Stimulated activated CD4-positive, alpha-beta T cell treated with anti-CD3 and anti-CD28 coated beads, Interleukin-15, amount 100 ng/mL, for 24 hours (primary cell): ENCODE data around the gene CCDC137.
A peak's percentile ranks its signal among the peaks of the same experiment; 100 is the strongest.

ENCODE experiments used
- DNase-seq: peaks from one replicate; pipeline ENCODE4 v3.0.0-alpha.2; 2020

CCDC137 gene

DNA sequence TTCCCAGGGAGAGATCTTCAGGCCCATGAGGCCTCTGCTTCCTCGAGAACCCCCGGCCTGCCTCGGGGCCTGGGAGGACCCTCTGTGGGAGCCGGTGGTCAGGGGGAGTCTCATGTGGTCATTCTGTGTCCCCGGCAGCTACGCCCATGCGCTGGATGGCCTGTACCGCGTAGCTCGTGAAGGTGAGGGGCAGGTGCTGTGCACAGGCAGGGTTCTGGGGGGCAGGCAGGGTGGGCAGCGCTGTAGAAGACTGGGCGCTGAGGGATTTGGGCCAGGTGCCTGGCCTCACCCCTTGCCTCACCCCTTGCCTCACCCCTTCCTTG, 50.1 kb downstream of the CCDC137 start:
- no peak for DNase-seq

DNA sequence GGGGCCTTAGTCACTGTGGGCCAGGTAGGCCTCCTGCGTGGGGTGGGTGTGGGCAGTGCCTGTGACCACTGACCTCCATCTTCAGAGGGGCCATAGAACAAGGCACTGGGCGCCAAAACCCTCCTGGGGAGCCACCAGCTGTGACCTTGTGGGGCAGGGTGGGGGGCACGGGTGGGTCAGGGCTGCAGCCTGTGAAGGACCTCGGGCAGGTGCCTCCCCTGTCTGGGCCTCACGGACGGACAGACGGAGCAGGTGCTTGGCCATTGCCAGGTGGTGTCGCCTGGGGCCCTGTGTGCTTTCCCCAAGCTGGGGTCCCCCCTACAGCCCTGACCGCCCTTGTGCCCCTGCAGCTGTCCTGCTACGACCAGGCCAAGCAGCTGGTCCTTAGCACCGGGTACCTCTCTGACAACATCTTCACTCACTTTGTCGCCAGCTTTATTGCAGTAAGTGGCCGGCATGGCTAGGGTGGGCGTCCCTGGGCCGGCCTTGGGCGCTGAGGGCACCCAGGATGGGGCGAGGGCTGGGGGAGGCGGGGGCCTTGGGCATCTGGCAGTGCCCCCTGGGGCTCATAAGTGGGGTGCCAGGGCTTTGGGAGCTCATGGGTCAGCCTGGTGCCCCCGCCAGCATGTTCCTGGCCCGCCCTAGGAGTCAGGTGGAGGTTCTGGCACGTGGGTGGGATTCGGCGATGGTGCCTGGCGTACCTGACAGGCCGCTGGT, 50.7 kb downstream of the CCDC137 start:
- peak; percentile 2 for DNase-seq

DNA sequence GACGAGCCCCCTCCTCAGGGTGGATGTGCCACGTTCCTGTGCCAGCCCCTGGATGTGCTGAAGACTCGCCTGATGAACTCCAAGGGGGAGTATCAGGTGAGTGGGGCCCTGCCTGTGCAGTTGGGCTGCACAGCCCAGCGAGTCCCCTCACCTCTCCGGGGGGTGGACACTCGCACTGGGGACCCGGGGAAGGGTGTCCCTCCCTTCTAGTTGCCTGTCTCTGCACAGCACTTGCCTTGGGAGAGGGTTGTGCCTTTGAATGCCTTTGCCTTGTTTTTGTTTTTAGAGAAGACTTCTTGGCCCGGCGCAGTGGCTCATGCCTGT, 51.2 kb downstream of the CCDC137 start:
- no peak for DNase-seq

DNA sequence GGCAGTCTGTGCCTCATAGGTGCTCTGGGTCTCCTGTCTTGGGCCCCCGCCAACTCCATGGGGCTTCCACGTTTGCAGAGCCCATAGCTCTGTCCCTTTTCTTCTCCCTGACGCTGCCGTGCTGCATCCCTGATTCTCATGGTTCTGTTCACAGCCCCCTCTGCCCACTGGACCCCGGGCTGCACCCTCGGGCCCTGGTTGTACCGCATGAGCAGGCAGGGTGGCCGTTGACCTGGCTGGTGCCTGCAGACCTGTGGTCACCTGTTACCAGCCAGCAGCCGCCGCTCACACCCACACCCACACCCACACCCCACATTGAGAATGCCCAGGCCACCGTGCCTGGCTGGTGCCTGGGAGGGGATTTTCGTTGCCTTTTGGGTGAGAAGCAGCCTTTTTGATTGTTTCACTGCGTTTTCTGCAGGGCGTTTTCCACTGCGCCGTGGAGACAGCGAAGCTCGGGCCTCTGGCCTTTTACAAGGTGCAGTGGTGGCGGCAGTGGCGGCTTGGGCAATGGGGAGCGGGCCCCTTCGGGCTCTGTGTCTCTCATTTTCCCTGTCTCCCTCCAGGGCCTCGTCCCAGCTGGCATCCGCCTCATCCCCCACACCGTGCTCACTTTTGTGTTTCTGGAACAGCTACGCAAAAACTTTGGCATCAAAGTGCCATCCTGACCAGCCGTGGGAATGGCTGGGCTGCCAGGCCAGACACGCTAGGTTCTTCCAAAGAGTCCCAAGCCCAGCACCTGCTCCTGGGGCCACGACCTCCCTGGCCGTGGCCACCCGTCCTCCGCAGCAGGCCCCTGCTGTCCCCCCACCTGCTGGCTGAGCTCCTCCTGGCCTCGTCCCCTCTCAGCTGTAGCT, 53.1 kb downstream of the CCDC137 start:
- peak; percentile 4 for DNase-seq

DNA sequence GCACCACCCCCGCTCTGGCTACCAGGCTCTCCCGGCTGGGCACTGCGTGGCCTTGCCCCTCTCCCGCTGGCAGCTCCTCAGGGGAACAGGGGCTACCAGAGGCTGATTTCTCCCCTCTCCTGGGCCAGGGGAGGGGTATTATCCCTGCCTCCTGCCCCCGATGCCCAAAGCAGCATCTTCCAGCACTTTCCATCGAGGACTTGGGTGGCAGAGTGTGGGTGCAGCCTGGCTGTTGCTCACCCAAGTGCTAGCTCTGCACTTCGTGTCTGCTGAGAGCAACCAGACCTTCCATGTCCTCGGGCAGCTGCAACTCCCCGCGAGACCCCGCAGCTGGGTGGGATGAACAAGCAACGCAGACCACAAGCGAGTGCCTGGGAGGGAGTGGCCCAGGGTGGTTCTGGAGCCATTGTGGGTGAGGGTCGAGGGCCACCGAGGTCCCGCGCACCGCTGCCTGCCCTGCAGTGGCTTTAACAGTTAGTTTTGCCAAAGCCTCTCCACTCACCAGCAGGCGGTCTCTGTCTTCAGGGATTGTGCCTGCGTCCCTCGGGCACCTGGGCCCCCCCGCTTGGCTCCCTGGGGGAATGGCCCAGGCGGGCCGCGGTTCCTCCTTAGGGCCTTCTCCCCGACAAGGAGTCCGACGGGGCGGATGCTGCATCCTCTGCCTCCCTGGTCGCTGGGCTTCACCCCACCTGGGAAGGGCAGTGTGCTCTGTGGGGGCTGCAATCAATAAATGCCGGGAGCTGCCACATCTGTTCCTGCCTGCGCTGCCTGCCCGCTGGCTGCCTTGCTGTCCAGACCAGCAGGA, 53.9 kb downstream of the CCDC137 start:
- DNase-seq: peak; percentile 2

DNA sequence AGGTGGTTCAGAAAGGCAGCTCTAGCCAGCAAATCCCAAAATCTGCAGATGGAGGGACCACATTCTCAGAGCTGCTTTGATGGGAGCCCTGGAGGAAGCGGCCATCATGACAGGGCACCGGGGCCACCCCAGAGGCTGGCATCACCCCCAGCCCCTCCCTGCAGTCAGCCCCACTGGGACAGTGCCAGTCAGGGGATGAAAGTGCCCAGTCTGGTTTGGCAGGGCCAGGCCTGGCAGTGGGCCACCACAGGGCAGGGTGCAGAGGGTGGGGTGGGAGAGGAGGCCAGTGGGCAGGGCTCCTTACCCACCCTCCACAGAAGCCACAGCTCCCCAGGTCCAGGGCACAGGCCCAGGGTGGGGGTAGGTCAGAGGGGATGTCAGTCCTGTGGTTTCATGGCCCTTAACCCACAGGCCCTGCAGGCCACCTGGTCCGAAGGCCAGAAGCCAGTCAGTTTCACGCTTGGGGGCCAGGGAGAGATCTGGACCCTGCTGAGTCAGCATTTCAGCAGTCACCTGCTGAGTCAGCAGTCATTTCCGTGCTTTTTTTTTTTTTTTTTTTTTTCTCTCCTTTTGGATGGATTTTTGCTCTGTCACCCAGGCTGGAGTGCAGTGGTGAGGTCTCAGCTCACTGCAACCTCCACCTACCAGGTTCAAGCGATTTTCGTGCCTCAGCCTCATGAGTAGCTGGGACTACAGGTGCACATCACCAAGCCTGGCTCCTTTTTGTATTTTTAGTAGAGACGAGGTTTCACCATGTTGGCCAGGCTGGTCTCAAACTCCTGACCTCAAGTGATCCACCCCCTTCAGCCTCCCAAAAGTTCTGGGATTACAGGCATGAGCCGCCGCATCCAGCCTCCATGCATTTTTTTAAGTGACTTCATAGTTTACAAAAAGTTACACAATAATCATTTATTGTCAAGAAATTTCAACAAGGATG, 55.9 kb downstream of the CCDC137 start:
- peak; percentile 20 for DNase-seq
